Glomerular endothelial cell (primary cell): ENCODE results near the gene SGPP2. TPM values are rescaled to one million over a fixed set of nuclear protein-coding genes. Genes with fewer than 3 reads are reported as not detected.
"Not testable (repeated sequence)": the region's sequence is repeated elsewhere in the genome, so short reads cannot be mapped to it uniquely, and the experiment has no call there.

Experiments used
- DNase-seq: peaks from one replicate; pipeline ENCODE4 v3.0.0-alpha.2; 2011; ENCODE audit warnings: low read depth, low spot score; ENCODE audit errors: extremely low read depth
- total RNA-seq: library from RNA; depleted of rRNA; stranded (reverse); fragments of >200 nt; gene quantifications from 2 replicates; pipeline ENCODE4 v1.2.3, GENCODE V29; 2015

SGPP2 gene
- 1.4 TPM in 1 of 2 replicates, not detected in the other for total RNA-seq

GRCh38 chr2:222424276-222424728 lies at the start of gene SGPP2:
TSS of gene SGPP2 (plus strand) at chr2:222424543. CDS start at chr2:222424603, 60 bp downstream.
- DNase-seq, result no peak

GRCh38 chr2:222375798-222376197 lies 48.5 kb upstream of the SGPP2 start:
- DNase-seq, result no peak

- no peak for DNase-seq
Measured at GRCh38 chr2:222380456-222380855, 43.9 kb upstream of the SGPP2 start.

GRCh38 chr2:222381566-222381965 lies 42.8 kb upstream of the SGPP2 start:
- no peak for DNase-seq

GRCh38 chr2:222383255-222383654 lies 41.1 kb upstream of the SGPP2 start:
- DNase-seq, result no peak

- no peak for DNase-seq
Measured at GRCh38 chr2:222391743-222392285, 32.5 kb upstream of the SGPP2 start.

- no peak for DNase-seq
Measured at GRCh38 chr2:222393733-222394267, 30.5 kb upstream of the SGPP2 start.

- no peak for DNase-seq
Measured at GRCh38 chr2:222398446-222398885, 25.9 kb upstream of the SGPP2 start.

- no peak for DNase-seq
Measured at GRCh38 chr2:222399038-222399783, 25.1 kb upstream of the SGPP2 start.

GRCh38 chr2:222404151-222404905 lies 20.0 kb upstream of the SGPP2 start:
- no peak for DNase-seq

GRCh38 chr2:222408684-222409083 lies 15.7 kb upstream of the SGPP2 start:
- DNase-seq, result no peak

GRCh38 chr2:222410534-222410933 lies 13.8 kb upstream of the SGPP2 start:
- DNase-seq, result no peak

GRCh38 chr2:222412334-222412733 lies 12.0 kb upstream of the SGPP2 start:
- not testable (repeated sequence) for DNase-seq

GRCh38 chr2:222413295-222413911 lies 10.9 kb upstream of the SGPP2 start:
- DNase-seq, result no peak

- no peak for DNase-seq
Measured at GRCh38 chr2:222418739-222419138, 5.6 kb upstream of the SGPP2 start.

- DNase-seq, result no peak
Measured at GRCh38 chr2:222420508-222420907, 3.8 kb upstream of the SGPP2 start.

- DNase-seq, result no peak
Measured at GRCh38 chr2:222421626-222422025, 2.7 kb upstream of the SGPP2 start.

- no peak for DNase-seq
Measured at GRCh38 chr2:222423186-222423585, 1.2 kb upstream of the SGPP2 start.

- no peak for DNase-seq
Measured at GRCh38 chr2:222423632-222424275, 589 bp upstream of the SGPP2 start.
